Measurements from ENCODE around the gene TPPP. TPM values are rescaled to one million over a fixed set of nuclear protein-coding genes. Genes with fewer than 3 reads are reported as not detected.

The TPPP gene
- total RNA-seq, 1 experiment from 2014 or later = 1.8 TPM

DNA sequence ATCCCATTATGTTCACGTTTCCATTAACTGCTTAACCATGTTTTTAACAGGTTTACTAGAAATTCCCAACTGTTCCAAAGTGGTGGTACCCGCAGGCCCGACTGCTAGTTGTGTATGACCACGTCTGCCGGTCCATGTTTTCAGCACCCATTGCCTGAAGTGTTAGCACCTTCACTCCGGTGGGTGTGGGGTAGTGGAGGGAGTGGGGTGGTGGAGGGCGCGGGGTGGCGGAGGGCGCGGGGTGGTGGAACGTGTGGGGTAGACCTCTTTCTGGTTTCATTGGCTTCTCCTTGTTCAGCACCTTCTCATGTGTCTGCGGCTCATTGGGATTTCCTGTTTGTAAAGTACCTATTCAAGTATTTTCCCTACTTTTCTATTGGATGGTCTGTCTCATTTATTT, 37.7 kb downstream of the TPPP start:
- CTCF ChIA-PET = no interaction called here
- Mint-ChIP-seq H3K36me3 (peaks cover 76% of the 10 kb centered on the region), H3K27me3 (ENCODE audit: low read depth) (no peaks in the 10 kb centered on the region), H3K4me1 (no peaks in the 10 kb centered on the region), H3K27ac (no peak overlapping the region), H3K4me3 (no peak overlapping the region), H3K9me3 (peaks cover 19% of the 10 kb centered on the region)
- no peak for DNase-seq (ENCODE audit: low spot score)
- no peak for TF ChIP-seq CREB1 (CRISPR knock-in tag; IDR thresholded peaks at IDR 0.05)
- TF ChIP-seq, protein P1, sequence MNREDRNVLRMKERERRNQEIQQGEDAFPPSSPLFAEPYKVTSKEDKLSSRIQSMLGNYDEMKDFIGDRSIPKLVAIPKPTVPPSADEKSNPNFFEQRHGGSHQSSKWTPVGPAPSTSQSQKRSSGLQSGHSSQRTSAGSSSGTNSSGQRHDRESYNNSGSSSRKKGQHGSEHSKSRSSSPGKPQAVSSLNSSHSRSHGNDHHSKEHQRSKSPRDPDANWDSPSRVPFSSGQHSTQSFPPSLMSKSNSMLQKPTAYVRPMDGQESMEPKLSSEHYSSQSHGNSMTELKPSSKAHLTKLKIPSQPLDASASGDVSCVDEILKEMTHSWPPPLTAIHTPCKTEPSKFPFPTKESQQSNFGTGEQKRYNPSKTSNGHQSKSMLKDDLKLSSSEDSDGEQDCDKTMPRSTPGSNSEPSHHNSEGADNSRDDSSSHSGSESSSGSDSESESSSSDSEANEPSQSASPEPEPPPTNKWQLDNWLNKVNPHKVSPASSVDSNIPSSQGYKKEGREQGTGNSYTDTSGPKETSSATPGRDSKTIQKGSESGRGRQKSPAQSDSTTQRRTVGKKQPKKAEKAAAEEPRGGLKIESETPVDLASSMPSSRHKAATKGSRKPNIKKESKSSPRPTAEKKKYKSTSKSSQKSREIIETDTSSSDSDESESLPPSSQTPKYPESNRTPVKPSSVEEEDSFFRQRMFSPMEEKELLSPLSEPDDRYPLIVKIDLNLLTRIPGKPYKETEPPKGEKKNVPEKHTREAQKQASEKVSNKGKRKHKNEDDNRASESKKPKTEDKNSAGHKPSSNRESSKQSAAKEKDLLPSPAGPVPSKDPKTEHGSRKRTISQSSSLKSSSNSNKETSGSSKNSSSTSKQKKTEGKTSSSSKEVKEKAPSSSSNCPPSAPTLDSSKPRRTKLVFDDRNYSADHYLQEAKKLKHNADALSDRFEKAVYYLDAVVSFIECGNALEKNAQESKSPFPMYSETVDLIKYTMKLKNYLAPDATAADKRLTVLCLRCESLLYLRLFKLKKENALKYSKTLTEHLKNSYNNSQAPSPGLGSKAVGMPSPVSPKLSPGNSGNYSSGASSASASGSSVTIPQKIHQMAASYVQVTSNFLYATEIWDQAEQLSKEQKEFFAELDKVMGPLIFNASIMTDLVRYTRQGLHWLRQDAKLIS (CRISPR knock-in tag; IDR thresholded peaks at IDR 0.05; ENCODE audit: borderline replicate concordance) = no peak
- TF ChIP-seq FOXP1 (CRISPR knock-in tag; IDR thresholded peaks at IDR 0.05; ENCODE audit: borderline replicate concordance) = no peak
- no peak for TF ChIP-seq EMX1 (CRISPR knock-in tag; IDR thresholded peaks at IDR 0.05)
- TF ChIP-seq FOXK1 (CRISPR knock-in tag; IDR thresholded peaks at IDR 0.05) = no peak
- no peak for TF ChIP-seq ELF4 (CRISPR knock-in tag; IDR thresholded peaks at IDR 0.05; ENCODE audit: low read depth)
- TF ChIP-seq ZNF425 (CRISPR knock-in tag; conservative IDR thresholded peaks at IDR 0.05) = no peak
- no peak for TF ChIP-seq JAZF1 (CRISPR knock-in tag; IDR thresholded peaks at IDR 0.05)
- TF ChIP-seq, protein P2, sequence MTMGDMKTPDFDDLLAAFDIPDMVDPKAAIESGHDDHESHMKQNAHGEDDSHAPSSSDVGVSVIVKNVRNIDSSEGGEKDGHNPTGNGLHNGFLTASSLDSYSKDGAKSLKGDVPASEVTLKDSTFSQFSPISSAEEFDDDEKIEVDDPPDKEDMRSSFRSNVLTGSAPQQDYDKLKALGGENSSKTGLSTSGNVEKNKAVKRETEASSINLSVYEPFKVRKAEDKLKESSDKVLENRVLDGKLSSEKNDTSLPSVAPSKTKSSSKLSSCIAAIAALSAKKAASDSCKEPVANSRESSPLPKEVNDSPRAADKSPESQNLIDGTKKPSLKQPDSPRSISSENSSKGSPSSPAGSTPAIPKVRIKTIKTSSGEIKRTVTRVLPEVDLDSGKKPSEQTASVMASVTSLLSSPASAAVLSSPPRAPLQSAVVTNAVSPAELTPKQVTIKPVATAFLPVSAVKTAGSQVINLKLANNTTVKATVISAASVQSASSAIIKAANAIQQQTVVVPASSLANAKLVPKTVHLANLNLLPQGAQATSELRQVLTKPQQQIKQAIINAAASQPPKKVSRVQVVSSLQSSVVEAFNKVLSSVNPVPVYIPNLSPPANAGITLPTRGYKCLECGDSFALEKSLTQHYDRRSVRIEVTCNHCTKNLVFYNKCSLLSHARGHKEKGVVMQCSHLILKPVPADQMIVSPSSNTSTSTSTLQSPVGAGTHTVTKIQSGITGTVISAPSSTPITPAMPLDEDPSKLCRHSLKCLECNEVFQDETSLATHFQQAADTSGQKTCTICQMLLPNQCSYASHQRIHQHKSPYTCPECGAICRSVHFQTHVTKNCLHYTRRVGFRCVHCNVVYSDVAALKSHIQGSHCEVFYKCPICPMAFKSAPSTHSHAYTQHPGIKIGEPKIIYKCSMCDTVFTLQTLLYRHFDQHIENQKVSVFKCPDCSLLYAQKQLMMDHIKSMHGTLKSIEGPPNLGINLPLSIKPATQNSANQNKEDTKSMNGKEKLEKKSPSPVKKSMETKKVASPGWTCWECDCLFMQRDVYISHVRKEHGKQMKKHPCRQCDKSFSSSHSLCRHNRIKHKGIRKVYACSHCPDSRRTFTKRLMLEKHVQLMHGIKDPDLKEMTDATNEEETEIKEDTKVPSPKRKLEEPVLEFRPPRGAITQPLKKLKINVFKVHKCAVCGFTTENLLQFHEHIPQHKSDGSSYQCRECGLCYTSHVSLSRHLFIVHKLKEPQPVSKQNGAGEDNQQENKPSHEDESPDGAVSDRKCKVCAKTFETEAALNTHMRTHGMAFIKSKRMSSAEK (CRISPR knock-in tag; IDR thresholded peaks at IDR 0.05; ENCODE audit: borderline replicate concordance) = no peak
- no peak for TF ChIP-seq NFYB (CRISPR knock-in tag; conservative IDR thresholded peaks at IDR 0.05; ENCODE audit: low read depth)
- TF ChIP-seq SMAD4 (CRISPR knock-in tag; IDR thresholded peaks at IDR 0.05) = no peak
- TF ChIP-seq, protein P3, sequence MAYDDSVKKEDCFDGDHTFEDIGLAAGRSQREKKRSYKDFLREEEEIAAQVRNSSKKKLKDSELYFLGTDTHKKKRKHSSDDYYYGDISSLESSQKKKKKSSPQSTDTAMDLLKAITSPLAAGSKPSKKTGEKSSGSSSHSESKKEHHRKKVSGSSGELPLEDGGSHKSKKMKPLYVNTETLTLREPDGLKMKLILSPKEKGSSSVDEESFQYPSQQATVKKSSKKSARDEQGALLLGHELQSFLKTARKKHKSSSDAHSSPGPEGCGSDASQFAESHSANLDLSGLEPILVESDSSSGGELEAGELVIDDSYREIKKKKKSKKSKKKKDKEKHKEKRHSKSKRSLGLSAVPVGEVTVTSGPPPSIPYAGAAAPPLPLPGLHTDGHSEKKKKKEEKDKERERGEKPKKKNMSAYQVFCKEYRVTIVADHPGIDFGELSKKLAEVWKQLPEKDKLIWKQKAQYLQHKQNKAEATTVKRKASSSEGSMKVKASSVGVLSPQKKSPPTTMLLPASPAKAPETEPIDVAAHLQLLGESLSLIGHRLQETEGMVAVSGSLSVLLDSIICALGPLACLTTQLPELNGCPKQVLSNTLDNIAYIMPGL (CRISPR knock-in tag; IDR thresholded peaks at IDR 0.05) = no peak
- TF ChIP-seq, protein P4, sequence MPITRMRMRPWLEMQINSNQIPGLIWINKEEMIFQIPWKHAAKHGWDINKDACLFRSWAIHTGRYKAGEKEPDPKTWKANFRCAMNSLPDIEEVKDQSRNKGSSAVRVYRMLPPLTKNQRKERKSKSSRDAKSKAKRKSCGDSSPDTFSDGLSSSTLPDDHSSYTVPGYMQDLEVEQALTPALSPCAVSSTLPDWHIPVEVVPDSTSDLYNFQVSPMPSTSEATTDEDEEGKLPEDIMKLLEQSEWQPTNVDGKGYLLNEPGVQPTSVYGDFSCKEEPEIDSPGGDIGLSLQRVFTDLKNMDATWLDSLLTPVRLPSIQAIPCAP (CRISPR knock-in tag; IDR thresholded peaks at IDR 0.05) = no peak
- ATAC-seq = no peak
- POLR2A ChIA-PET = no interaction called here
